HG03108 (cell line): ENCODE data around the gene EEPD1.

Source experiments
- ATAC-seq: cut with Tn5 transposase; IDR thresholded peaks from one replicate; pipeline ENCODE4 v1.9.1; 2021; ENCODE audit warnings: moderate library complexity; ENCODE audit not compliant: unreplicated experiment

The EEPD1 gene

DNA sequence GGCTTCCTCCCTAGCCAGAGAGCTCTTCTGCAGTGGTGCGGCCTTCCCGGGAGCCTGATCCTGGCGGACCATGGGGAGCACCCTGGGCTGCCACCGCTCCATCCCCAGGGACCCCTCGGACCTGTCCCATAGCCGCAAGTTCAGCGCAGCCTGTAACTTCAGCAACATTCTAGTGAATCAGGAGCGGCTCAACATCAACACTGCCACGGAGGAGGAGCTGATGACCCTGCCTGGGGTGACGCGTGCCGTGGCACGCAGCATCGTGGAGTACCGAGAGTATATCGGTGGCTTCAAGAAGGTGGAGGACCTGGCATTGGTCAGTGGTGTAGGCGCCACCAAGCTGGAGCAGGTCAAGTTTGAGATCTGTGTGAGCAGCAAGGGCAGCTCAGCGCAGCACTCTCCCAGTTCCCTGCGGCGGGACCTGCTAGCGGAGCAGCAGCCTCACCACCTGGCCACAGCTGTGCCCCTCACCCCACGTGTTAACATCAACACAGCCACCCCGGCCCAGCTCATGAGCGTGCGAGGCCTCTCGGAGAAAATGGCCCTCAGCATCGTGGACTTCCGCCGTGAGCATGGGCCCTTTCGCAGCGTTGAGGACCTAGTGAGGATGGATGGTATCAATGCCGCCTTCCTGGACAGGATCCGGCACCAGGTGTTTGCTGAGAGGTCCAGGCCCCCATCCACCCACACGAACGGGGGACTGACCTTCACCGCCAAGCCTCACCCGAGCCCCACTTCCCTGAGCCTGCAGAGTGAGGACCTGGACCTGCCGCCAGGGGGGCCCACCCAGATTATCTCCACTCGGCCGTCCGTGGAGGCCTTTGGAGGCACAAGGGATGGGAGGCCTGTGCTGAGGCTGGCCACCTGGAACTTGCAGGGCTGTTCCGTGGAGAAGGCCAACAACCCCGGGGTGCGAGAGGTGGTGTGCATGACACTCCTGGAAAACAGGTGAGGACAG is 1.5 kb downstream of the EEPD1 start:
- ATAC-seq, result no peak

GRCh38 chr7:36155811-36156361 is 2.8 kb downstream of the EEPD1 start:
- no peak for ATAC-seq

DNA sequence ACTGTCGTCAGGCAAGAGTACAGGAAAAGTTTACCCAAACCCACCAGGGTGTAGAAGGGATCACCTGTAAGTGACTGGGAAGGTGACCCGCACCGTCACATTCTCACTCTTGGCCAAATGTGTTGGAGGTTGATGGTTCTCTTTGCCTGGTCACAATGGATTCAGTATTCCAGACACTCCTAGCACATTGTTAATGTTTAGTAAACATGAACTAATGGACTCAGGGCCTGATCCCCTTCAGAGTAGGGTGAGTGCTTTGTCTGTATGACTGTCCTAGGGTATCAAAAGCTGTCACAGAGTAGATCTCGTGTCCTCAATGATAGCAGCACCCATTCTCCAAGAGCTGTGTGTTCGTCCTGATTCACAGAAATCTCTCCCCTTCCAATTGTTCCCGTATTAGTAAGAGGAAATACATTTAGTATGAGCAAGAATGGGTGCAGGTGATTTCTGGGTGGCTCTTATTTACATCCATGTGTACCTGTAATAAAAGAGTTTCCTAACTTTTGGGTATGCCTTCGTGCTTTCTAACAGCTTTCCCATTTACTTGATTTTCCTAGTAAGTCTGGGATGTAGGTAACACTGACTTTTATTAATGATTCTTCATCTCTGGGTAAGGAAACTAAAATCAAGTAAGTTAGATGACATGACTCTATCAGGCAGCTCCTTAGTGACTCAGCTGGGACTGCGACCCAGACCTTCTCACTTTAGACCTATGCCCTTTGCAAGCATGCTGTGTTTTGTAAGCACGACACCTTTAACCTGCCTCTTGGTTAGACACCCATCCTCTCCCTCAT is 4.7 kb downstream of the EEPD1 start:
- ATAC-seq, result no peak

DNA sequence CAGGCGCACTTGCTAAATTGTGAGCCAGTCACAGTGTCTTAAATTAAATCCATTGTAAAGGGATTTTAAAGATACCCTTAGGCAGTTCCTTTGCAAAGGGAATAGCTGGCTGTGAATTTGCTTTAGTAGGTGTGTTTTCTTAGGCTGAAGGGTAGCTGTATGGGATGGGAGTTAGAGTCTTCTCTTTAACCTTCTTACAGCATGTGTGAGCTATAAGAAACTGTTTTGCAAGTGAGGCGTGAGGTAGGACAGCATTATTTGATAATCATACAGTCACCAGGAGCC is 5.2 kb downstream of the EEPD1 start:
- ATAC-seq, result no peak

DNA sequence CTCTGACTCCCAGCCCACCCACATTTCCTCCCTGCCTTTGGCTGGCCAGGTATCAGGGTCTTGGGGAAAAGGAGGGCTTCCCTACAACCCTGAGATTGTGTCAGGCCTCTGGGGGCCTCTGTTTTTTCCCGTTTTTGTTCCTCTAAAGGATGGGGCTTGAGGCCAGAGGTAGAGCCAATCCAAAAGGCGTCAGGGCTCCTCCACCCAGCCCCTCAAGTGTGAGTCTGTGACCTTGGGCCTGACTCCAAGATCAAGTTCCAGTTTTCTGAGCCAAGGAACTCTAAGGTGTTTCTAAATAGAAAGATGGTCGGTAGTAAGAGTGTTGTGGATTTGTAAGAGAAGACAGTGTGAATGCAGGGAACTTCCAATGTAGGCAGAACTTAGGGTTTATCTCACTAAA is 6.6 kb downstream of the EEPD1 start:
- ATAC-seq, result no peak

DNA sequence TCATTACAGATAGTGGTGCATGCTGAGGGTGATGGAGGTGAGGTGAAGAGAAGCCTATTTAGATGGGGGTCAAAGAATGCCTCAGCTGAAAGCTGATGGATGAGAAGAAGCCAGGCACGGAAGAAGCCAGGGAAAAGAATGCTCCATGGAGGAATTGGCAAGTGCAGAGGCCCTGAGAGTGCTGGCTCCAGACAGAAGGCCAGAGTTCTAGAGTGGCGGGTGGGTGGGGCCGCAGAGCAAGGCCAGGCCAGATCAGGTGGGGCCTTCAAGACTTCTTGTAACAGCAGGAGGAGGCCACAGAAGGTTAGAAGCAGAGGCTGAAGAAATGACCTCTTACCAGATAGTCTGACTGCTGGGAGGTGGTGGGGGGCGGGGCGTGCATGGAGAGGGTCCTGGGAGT is 7.3 kb downstream of the EEPD1 start:
- no peak for ATAC-seq

DNA sequence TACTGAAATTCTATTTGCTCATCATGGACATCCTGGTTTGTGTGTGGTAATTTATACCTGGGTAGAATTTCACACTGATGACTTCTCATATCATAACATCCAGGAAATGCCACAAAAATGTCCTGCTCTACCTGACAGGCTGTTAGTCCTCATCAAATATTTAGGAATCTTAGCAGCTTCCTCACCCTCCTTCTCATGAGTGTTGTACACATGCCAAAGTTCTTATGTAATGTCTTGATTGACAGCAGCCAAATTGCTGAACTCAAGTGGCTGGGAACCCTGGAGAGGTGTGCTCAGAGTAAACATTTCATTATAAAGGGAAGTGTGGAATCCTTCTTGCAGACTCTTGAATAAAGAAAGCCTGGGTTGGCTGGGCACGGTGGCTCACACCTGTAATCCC is 8.9 kb downstream of the EEPD1 start:
- ATAC-seq, result no peak

- ATAC-seq, result no peak
Observed at GRCh38 chr7:36165059-36165458, 12.0 kb downstream of the EEPD1 start.

GRCh38 chr7:36165802-36166201 is 12.7 kb downstream of the EEPD1 start:
- ATAC-seq, result no peak

GRCh38 chr7:36167403-36168050 is 14.5 kb downstream of the EEPD1 start:
- no peak for ATAC-seq

- ATAC-seq, result no peak
Observed at GRCh38 chr7:36171503-36171902, 18.4 kb downstream of the EEPD1 start.

DNA sequence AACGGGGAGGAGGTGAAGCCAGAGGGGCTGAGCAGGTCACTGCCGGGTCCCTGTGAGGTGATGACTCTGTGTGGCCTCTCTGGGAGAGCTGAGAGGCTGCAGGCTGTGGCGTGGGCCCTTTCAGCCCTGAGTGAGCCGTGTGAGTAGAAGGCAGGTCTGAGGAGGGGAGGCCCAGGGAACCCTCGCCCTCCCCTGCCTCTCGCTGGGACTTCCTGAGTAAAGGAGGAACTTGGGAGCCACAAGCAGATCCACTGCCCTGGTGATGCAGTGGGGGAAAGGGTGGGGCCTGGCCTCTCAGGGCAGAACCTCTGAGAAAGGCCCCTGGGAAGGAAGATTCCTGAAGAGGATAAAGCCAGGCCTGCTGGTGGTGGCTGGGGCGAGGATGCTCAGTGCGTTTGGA is 22.8 kb downstream of the EEPD1 start:
- no peak for ATAC-seq

GRCh38 chr7:36176697-36177096 is 23.6 kb downstream of the EEPD1 start:
- no peak for ATAC-seq

- ATAC-seq, result no peak
Observed at GRCh38 chr7:36180121-36180520, 27.1 kb downstream of the EEPD1 start.

GRCh38 chr7:36181668-36182067 is 28.6 kb downstream of the EEPD1 start:
- no peak for ATAC-seq

GRCh38 chr7:36182854-36183604 is 30.0 kb downstream of the EEPD1 start:
- ATAC-seq, result no peak

DNA sequence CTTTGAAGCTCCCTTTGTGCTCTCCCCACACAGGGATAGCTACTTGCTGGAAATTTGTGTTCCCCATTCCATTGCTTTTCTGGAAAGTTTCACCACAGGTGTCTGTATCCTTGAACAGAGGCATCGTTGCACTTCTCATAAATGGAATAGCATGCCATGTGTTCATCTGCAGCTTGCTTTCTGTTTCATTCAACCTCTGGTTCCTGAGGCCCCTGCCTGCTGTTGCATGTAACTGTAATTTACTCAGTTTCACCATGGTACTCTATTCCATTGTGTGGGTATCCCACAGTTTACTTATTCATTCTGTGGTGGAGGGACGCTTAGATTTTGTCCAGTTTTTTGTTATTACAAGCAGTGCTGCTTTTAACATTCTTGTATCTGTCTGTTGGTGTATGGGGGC is 32.0 kb downstream of the EEPD1 start:
- no peak for ATAC-seq

DNA sequence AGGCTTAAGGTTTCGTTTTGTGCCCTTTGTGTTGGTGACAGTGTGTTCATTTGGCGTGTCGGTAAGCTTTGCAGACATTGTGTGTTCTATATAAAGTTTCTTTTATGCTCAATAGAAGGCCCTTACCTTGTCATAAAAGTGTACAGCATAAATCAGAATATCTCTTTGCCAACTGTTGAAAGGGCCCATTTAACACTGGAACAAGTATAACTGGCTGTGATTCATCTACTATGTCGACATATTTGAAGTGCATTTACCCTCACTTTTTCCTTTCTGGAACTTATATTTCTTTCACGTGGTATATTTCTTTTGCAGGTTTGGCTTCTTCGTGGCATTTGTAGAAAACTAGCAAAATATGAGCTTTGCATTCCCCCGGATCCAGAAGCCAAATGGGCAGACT is 32.7 kb downstream of the EEPD1 start:
- ATAC-seq, result no peak

GRCh38 chr7:36186359-36187121 is 33.5 kb downstream of the EEPD1 start:
- ATAC-seq, result no peak

DNA sequence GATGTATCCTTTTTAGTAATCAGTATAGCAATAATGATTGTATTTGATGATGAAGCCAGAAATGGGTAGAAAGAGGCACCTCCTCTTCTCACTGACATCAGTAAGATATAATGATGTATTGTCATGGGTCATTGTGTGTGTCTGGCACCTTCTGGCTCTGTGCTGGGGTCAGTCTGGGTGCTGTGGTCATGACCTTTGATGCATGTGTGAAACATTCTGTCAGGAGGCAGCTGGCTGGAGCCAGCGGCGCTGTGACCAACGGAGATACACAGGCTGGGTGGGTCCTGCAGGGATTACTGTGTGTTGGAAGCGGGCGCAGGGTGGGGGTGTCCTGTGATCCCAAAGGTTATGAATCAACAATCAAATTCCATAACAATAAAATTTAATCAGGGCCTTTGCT is 35.2 kb downstream of the EEPD1 start:
- no peak for ATAC-seq
